Brain microvascular endothelial cell (primary cell): ENCODE measurements around the gene PTCD3.

Source experiments
- DNase-seq: peaks from one replicate; pipeline ENCODE4 v3.0.0-alpha.2; 2020
- H3K27ac ChIP-seq: fragments of 250-450 bp; sonication (Bioruptor Pico); 2 replicates; pipeline ENCODE4 v1.5.1; 2020; ENCODE audit warnings: mild to moderate bottlenecking, moderate library complexity
- H3K27me3 ChIP-seq: fragments of 250-450 bp; sonication (Bioruptor Pico); replicated peaks from 2 replicates; pipeline ENCODE4 v1.5.1; 2020; ENCODE audit warnings: mild to moderate bottlenecking
- H3K36me3 ChIP-seq: fragments of 250-450 bp; sonication (Bioruptor Pico); replicated peaks from 2 replicates; pipeline ENCODE4 v1.5.1; 2020; ENCODE audit warnings: mild to moderate bottlenecking
- H3K4me3 ChIP-seq: 2 replicates; pipeline ENCODE4 v1.5.1; 2011; ENCODE audit warnings: low read depth, mild to moderate bottlenecking, control low read depth, low read length, moderate library complexity
- in situ Hi-C: cut with HindIII; loops from 2 replicates; pipeline ENCODE4 v1.10.0; 2017; ENCODE audit warnings: low sequenced_read_pairs, low pct_ligation_motif_present
- TF ChIP-seq, protein P1 (sequence below): IDR thresholded peaks from 2 replicates; pipeline ENCODE4 v1.5.1; 2011; ENCODE audit warnings: low read depth, mild to moderate bottlenecking, moderate library complexity, low read length, control low read depth, inconsistent platforms; ENCODE audit errors: missing control alignments

The PTCD3 gene

DNA sequence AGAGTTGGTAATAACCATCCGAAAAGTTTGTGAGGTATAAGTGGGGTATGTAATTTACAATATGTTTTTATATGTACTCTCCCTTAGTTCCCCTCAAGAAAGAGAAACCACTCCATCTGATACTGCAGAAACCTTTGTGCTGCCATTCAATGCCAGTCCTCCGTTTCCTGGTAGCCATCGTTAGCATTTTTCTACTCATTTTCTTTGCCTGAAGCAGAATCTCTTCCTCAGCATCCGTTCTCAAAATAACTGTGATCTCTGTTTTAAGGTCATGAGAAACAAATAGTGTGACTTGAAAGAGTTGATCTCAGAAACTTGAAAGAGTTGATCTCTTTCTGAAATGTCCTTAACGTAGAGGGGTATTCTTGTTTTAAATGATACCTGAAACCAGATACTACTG lies 996 bp downstream of the PTCD3 start:
- Histone ChIP-seq H3K27me3 (no peaks in the 10 kb centered on the region), H3K27ac (no peak overlapping the region), H3K4me3 (peak overlapping the region; percentile 70), H3K36me3 (peaks cover 15% of the 10 kb centered on the region)
- in situ Hi-C loops, result no loop called here
- TF ChIP-seq, protein P1, sequence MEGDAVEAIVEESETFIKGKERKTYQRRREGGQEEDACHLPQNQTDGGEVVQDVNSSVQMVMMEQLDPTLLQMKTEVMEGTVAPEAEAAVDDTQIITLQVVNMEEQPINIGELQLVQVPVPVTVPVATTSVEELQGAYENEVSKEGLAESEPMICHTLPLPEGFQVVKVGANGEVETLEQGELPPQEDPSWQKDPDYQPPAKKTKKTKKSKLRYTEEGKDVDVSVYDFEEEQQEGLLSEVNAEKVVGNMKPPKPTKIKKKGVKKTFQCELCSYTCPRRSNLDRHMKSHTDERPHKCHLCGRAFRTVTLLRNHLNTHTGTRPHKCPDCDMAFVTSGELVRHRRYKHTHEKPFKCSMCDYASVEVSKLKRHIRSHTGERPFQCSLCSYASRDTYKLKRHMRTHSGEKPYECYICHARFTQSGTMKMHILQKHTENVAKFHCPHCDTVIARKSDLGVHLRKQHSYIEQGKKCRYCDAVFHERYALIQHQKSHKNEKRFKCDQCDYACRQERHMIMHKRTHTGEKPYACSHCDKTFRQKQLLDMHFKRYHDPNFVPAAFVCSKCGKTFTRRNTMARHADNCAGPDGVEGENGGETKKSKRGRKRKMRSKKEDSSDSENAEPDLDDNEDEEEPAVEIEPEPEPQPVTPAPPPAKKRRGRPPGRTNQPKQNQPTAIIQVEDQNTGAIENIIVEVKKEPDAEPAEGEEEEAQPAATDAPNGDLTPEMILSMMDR, result no peak
- no peak for DNase-seq

DNA sequence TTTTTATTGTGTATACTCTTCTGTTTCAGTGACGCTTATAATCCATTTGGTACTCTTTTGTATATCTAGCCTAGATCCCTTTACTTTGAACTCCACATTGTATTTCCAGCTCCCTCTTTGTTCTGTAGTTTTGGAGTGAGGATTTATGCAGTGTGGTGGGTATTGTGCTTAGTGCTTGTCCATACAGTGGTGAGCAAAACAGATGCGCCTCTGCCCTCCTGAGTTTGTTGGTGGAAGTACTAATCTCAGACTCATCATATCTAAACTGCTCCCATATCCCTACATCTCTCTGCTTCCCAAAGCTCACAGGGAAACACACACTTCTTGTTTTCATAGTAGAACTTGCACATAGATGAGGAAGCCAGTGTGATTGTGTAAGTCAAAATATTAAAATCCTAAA lies 12.1 kb downstream of the PTCD3 start:
- in situ Hi-C loops, result no loop called here
- DNase-seq, result no peak
- peaks cover 79% of the 10 kb centered on the region for H3K36me3 ChIP-seq

DNA sequence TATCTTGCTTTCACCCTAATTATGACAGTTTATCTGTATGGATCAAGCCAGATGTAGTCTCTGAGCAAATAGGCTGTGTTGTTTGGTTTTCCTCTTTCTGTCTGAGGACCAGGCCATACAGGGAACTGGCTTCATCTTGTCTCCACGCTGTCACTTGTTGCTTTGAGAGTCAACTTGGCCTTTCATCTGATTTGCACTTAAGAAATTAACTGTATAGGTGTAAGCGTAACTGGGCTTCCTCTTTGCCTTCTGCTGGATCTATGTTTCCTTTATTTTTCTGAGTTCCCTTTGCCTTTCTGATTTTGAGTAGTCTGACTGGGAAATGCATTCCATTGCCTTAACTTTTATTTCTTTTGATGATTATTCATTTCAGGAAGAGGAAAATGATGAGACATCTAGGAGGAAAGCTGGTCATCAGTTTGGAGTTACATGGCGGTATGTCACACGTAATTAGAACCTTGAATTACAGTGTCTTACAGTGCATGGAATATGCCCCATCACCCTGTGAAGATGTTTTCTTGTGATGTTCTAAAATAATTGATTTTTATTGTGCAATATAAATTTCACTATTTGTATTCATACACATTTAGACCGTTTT lies 17.4 kb downstream of the PTCD3 start:
- in situ Hi-C loops, result no loop called here
- Histone ChIP-seq H3K4me3 (no peak overlapping the region), H3K36me3 (peaks cover 90% of the 10 kb centered on the region), H3K27ac (no peak overlapping the region), H3K27me3 (no peaks in the 10 kb centered on the region)
- no peak for DNase-seq
- TF ChIP-seq, protein P1, result no peak

More for the DNA sequence above, 12.1 kb downstream of the PTCD3 start:
- Histone ChIP-seq H3K27ac (no peak overlapping the region), H3K27me3 (no peaks in the 10 kb centered on the region), H3K4me3 (no peak overlapping the region)
- TF ChIP-seq, protein P1, result no peak

DNA sequence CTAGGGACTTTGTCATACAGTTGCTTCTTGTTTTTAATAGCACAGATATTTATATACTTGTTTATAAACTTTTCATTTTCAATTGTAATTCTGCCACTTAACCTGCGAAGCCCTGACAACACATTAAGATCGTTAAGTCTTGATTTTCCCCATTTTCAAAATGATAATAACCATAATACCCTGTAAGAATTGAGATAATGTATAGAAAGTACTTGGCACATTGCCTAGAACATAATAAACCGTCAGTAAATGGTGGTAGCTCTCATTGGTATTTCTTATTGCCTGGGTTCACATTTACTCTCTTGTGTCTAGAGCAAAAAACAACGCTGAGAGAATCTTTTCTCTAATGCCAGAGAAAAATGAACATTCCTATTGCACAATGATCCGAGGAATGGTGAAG lies 18.6 kb downstream of the PTCD3 start:
- DNase-seq, result no peak
- in situ Hi-C loops, result no loop called here
- no peaks in the 10 kb centered on the region for H3K27me3 ChIP-seq
- peaks cover 89% of the 10 kb centered on the region for H3K36me3 ChIP-seq
- H3K27ac ChIP-seq, result no peak overlapping the region
- no peak overlapping the region for H3K4me3 ChIP-seq
- TF ChIP-seq, protein P1, result no peak

DNA sequence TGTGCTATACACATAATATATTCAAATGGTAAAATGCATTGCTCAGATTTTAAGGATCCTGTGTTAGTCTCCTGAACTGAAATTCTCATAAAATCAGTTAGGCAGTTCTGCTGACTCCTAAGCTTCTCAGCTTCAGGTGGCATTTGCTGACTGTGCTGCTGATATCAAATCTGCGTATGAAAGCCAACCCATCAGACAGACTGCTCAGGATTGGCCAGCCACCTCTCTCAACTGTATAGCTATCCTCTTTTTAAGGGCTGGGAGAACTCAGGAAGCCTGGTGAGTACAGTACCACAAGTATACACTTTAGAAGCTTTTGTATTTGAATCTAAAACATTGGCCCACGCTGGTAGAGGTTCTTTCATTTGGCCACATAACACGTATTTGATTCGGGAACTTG lies 28.7 kb downstream of the PTCD3 start:
- in situ Hi-C loops, result no loop called here
- no peak overlapping the region for H3K4me3 ChIP-seq
- H3K27me3 ChIP-seq, result no peaks in the 10 kb centered on the region
- DNase-seq, result no peak
- no peak overlapping the region for H3K27ac ChIP-seq
- TF ChIP-seq, protein P1, result no peak
- peaks cover 90% of the 10 kb centered on the region for H3K36me3 ChIP-seq

DNA sequence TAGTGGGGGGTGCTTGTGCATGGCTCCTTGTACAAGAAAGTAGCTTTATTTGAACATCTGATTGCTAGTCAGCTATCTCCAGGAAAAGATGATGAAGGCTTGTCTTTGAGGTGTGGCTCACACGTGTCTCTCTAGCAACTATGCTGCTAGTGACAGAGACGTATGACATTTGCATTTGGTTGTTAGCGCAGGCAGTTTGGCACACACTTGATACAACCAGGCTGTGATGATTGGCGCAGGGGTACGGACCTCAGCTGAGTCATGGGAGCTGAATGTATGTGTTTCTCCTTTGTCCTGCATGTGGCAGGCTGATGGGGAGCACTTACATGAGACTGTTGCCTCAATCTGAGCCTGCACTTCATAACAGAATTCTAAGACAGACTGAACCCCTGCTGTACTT lies 29.6 kb downstream of the PTCD3 start:
- TF ChIP-seq, protein P1, result no peak
- in situ Hi-C loops, result no loop called here

More for the DNA sequence above, 29.6 kb downstream of the PTCD3 start:
- DNase-seq, result no peak
- Histone ChIP-seq H3K27ac (no peak overlapping the region), H3K4me3 (no peak overlapping the region), H3K27me3 (no peaks in the 10 kb centered on the region), H3K36me3 (peaks cover 89% of the 10 kb centered on the region)
